Cardiac septum (tissue), 1 donor: ENCODE data around the gene MAGIX. TPM values are rescaled to one million over a fixed set of nuclear protein-coding genes. Genes with fewer than 3 reads are reported as not detected.

Experiments
- DNase-seq: peaks from one replicate; pipeline ENCODE4 v3.0.0-alpha.2; 2020; ENCODE audit warnings: low spot score
- intact Hi-C: fragments of 100-400 bp; cut with DNase I; formaldehyde crosslinking; loops from one replicate; pipeline ENCODE4 v1.14.0; 2022
- total RNA-seq: library from RNA; stranded (reverse); fragmentation: NEBNext Ultra II Directional; extraction: Animal tissue kit (Norgen Biotek cat#: 25700); gene quantifications from one replicate; pipeline ENCODE4 v1.2.1, GENCODE V29; 2021
- donor health status: DM: no; HTN: no; CAD: no.

MAGIX gene
- total RNA-seq, 1 donor from 2014 or later, result 3.4 TPM

DNA sequence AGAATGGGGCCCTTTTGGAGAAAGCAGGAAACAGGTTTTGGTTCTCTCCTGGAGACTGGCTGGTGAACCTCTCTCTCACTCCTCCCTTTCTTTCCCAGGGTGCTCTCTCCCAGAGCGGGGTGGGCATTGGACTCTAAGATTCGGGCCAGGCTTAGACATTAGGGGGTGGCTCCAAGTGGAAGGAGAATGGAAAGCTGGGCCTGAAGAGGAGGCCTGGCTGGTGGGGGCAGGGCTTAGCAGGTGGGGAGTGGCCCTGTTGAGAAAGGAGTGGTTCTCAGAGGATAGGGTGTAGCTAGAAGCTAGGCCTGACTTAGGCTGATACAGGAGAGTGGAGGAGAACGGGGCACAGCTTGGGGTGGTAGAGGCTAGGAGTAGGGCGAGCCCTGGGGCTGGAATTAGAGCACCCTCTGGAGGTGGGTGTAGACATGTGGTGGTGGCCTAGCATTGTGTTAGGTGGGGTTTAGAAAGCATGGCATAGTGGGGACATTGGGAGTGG is 14.8 kb downstream of the MAGIX start:
- no peak for DNase-seq
- intact Hi-C loops, result no loop called here

- intact Hi-C loops, result no loop called here
- no peak for DNase-seq
Observed at GRCh38 chrX:49177873-49178480, 15.4 kb downstream of the MAGIX start.

- intact Hi-C loops, result no loop called here
- no peak for DNase-seq
Observed at GRCh38 chrX:49178537-49178936, 16.0 kb downstream of the MAGIX start.

GRCh38 chrX:49179358-49179757 is 16.8 kb downstream of the MAGIX start:
- intact Hi-C loops, result no loop called here
- DNase-seq, result no peak

DNA sequence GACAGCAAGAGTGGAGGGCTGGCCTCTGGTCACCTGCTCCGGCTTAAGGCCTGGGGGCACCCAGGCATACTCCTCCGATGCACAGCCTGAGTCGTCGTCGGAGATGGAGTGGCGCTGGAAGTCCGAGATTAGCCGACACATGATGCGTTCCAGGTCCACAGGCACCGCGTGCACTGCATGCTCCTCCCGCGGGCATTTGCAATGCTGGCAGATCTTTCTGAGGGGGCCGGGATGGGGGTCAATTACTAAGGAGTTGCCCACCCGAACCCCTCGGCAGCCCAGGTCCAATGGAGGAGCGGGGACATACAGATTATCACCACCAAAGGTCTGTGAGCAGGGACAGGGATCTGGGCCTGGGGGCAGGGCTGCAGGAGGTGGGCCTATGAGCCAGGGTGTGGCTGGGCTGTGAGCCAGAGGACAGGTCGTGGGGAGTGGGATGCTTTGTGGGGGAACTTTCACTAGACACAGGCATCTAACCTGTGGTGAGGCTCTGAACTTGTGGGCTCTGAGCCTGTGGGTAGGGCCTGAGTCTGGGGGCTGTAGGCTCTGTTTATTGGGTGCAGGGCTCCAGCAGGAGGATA is 21.2 kb downstream of the MAGIX start:
- intact Hi-C loops, result loop anchor here (2.0 kb wide), 1 partner anchor 19 kb away; no protein-coding TSS in a partner anchor
- no peak for DNase-seq

DNA sequence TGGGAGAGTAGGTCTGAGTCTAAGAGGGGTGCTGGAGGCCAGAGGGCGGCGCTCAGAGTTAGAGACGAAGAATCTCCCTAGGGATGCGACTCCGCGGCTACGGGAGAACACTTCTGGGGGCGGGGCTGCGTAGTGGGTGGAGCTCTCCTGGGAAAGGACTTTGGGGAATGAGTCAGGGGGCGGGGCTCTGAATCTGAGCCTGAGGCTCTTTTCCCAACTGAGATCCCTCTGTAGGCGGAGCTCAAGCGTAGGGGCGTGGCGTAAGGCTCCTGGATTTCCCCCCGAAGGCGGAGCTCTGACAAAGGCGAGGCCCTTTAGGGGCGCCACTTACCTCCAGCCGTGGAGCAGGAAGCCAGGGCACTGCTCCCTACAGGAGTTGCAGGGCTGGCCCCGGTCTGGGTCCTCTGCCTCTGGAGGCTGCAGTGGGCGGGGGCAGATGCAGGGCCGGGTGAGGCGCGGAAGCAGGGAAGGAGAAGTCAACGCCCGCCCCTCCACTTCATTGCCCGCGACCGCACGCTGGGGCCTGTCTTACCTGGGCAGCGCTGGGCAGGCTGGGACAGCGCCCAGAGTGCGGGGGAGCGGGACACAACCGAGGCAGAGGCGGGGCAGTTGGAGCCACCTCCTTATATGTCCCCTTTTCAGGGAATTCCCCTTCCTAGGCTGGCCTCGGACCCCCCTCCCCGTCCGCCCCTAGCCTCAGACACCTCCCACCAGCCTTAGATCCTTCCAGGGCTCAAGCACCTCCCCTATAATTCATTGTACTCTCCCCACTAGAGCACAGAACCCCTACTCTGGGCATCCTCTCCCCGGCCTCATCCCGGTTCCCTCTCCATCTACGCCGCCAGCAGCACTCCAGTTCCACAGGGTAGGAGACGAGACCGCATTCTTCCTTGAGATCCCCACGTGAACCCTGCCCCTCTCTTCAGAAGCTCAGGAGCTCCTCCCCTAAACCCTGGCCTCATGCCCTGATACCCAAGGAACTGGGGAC is 22.0 kb downstream of the MAGIX start:
- DNase-seq, result peak; percentile 92
- intact Hi-C loops, result loop anchor here (2.0 kb wide), 1 partner anchor 20 kb away; no protein-coding TSS in a partner anchor

GRCh38 chrX:49186125-49187027 is 23.8 kb downstream of the MAGIX start, which contains the start of gene PRICKLE3:
TSS of gene PRICKLE3 (minus strand) at chrX:49186373. CDS start at chrX:49186297, 76 bp downstream.
- peak; percentile 90 for DNase-seq
- intact Hi-C loops, result no loop called here

DNA sequence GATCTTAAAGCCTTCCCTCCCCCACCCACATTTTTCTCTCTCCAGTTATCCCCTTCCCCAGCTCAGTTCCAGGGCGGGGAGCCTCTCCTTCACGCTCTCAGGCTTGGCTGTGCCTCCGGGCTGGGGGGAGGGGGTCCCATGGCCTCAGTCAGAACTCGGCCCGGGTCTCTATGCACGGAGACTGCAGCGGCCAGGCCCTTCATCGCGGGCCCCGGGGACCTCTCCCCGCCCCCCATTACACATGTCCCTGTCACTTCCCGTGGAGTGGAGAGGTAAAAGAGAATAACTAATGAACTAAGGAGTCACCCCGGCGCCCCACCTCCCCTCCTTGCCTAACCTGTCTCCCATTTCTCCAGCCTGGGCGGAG is 24.5 kb downstream of the MAGIX start:
- intact Hi-C loops, result no loop called here
- DNase-seq, result no peak

GRCh38 chrX:49187526-49187925 is 25.0 kb downstream of the MAGIX start:
- DNase-seq, result no peak
- intact Hi-C loops, result no loop called here

DNA sequence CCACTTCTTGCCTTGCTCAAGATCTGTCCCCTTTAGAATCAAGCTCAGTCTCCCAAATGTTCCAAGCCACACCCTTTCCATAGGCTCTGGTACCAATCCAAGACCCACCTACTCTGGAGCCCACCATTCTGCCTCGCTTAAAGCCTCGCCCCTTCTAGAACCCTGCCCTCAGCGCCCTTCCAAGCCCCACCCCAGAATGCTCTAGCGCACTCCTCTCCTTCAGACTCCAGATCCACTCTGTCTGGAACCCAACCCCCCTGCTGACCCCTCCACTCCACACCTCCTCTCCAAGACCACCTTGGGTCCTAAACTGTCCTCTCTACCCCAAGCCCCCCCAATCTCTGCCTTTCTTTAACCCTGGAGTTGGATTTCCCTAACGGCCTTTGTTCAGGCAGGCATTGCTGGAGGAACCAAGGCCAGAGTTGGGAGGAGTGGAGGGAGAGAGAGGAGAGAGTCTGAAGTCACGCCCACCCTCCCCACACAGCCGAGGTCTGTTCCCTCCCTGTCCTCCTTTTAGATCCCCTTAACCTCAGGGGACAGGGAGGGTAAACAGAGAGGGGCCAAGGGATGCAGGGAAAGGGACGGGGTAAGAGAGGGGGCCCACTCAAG is 26.0 kb downstream of the MAGIX start:
- intact Hi-C loops, result no loop called here
- DNase-seq, result no peak

DNA sequence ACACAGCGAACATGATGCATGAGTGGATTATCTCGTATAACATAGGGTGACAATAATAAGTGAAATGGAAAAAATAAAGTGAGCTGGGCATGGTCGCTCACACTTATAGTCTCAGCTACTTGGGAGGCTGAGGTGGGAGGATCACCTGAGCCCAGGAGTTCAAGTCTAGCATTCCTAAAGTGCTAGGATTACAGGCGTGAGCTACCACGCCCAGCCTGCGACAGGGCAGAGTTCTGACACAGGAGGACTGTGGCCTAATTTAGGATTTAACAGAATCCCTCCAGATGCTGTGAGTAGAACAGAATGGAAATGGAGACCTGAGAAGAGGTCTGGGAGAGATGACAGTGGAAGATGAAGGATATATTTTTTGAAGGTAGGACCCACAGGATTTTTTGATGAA is 27.0 kb downstream of the MAGIX start:
- DNase-seq, result no peak
- intact Hi-C loops, result no loop called here

DNA sequence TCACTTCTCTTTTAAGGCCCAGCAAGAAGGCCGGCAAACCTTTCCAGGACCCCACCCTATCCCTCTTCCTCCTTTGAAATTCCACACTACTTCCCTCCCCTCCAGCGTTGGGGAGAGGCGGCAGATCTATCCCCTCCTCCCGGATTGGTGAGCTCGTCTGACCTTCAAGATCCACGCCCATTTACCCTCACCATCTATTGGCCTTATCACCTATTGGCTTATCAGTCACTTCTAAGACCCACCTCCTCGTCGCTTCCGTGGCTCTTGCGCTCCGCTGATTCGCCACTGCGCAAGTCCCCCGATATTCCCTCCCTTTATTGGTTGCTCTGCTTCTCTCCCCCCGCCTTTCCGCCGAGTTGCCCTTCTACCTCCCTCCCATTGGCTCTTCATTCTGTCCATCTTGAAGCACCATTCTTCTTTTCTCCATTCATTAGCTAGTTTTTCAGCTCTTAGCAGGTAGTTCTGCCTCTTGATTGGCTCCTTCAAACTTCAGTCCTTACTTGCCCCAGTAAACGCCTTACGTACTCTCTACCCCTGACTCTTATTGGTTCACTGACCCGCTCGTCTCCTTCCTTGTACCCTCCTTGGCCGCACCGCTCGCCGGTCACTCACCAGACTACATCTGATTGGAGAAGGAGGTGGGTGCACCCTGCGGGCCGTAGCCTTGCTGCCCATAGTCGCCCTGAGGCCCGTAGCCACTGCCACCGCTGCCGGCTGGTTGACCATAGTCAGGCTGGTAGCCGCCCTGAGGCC is 28.4 kb downstream of the MAGIX start:
- intact Hi-C loops, result no loop called here
- DNase-seq, result peak; percentile 93

- DNase-seq, result no peak
- intact Hi-C loops, result no loop called here
Observed at GRCh38 chrX:49191574-49192011, 29.0 kb downstream of the MAGIX start.

DNA sequence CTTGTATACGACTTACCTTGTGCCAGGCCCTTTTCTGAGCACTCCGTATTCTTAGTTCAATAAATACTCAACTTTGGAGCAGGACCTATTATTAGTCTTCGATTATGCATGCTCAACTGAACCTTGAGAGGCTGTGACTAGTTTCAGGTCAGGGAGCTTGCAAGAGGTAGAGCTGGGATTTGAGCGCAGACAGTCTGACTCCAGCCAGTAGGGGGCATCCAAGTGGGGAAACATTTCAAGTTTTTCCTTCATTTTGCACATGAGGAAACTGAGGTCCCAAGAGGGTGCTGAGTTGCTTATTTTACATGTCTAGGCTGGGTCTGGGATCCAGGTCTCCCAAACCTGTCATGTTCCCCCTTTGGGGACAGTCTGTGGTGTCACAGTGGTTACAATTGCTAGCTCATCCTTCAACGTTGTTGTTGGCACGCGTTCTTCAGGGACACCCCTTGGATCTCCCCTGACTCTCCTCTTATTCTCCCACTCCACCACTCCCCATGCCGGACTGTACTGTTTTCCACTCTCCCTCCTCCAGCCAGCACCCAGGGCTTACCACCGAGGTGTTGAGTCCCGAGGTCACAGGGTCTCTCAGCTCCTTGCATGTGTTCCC is 30.3 kb downstream of the MAGIX start:
- no peak for DNase-seq
- intact Hi-C loops, result no loop called here

- intact Hi-C loops, result no loop called here
- no peak for DNase-seq
Observed at GRCh38 chrX:49193542-49193964, 31.0 kb downstream of the MAGIX start.

DNA sequence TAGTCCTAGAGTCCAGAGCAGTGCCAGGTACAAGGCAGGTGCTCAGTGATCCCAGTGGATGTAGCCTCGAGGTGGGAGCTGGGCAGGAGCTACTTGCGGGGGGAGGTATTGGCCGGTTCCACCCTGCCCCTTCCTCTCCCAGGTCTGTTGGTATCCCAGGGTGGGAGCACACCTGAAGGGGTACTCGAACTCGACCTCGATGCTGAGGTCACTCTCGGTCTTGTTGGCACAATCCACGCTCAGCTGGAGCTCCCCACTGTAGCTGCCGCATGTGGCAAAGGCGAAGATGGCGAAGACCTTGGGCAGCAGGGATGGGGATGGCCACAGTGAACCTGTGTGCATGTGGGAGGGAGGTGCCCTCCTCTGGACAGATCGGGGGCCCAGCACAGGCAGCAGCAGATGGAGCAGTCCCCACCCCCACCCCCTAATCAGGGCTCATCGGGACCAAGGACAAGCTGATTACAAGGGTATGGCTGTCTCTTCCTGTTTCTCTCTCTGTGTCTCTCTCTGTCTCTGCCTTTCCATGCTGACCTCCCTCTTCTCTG is 35.1 kb downstream of the MAGIX start:
- intact Hi-C loops, result no loop called here
- no peak for DNase-seq

- intact Hi-C loops, result no loop called here
Observed at GRCh38 chrX:49198540-49199314, 36.2 kb downstream of the MAGIX start.

More at GRCh38 chrX:49198540-49199314, 36.2 kb downstream of the MAGIX start:
- DNase-seq, result no peak
